DMS79 treated with DMSO at 0.1 percent for 48 hours (cell line): ENCODE data around the gene KRTAP4-7.
"Not testable (repeated sequence)": the region's sequence is repeated elsewhere in the genome, so short reads cannot be mapped to it uniquely, and the experiment has no call there.

ENCODE experiments used
- DNase-seq: peaks from one replicate; lab custom pipeline; 2025; lab: John Stamatoyannopoulos, UW

Gene KRTAP4-7

GRCh38 chr17:41108728-41109386 is 24.9 kb downstream of the KRTAP4-7 start:
- DNase-seq: not testable (repeated sequence)

- no peak for DNase-seq
Measured at GRCh38 chr17:41111151-41111885, 27.4 kb downstream of the KRTAP4-7 start.

GRCh38 chr17:41116297-41116696 is 32.3 kb downstream of the KRTAP4-7 start:
- no peak for DNase-seq

- not testable (repeated sequence) for DNase-seq
Measured at GRCh38 chr17:41117846-41118386, 34.0 kb downstream of the KRTAP4-7 start, which contains the start of gene KRTAP4-11. KRTAP4-11 (minus strand) TSS chr17:41118373; CDS start chr17:41118315, 58 bp downstream.

GRCh38 chr17:41118721-41119120 is 34.8 kb downstream of the KRTAP4-7 start:
- no peak for DNase-seq

GRCh38 chr17:41119696-41120690 is 36.0 kb downstream of the KRTAP4-7 start:
- not testable (repeated sequence) for DNase-seq

- no peak for DNase-seq
Measured at GRCh38 chr17:41121742-41122141, 37.8 kb downstream of the KRTAP4-7 start.

- not testable (repeated sequence) for DNase-seq
Measured at GRCh38 chr17:41123292-41123990, 39.5 kb downstream of the KRTAP4-7 start.

GRCh38 chr17:41123991-41124371 is 40.0 kb downstream of the KRTAP4-7 start, which contains the start of gene KRTAP4-12:
KRTAP4-12 (minus strand) TSS chr17:41124182; CDS start chr17:41124122, 60 bp downstream.
- DNase-seq: not testable (repeated sequence)

- no peak for DNase-seq
Measured at GRCh38 chr17:41125064-41125463, 41.1 kb downstream of the KRTAP4-7 start.

- DNase-seq: no peak
Measured at GRCh38 chr17:41126412-41126811, 42.5 kb downstream of the KRTAP4-7 start.

- DNase-seq: no peak
Measured at GRCh38 chr17:41127371-41127770, 43.4 kb downstream of the KRTAP4-7 start.

GRCh38 chr17:41131979-41132378 is 48.0 kb downstream of the KRTAP4-7 start:
- no peak for DNase-seq

- DNase-seq: no peak
Measured at GRCh38 chr17:41133880-41134735, 50.2 kb downstream of the KRTAP4-7 start.
